PC-3 (cell line): Measurements from ENCODE around the gene RRM1. TPM values are rescaled to one million over a fixed set of nuclear protein-coding genes. Genes with fewer than 3 reads are reported as not detected.
"Not testable (repeated sequence)": the region's sequence is repeated elsewhere in the genome, so short reads cannot be mapped to it uniquely, and the experiment has no call there.

Experiments
- ATAC-seq: fragments of 200-7000 bp; cut with Tn5 transposase; 2 replicates; pipeline ENCODE4 v1.9.1; 2020; ENCODE audit warnings: mild to moderate bottlenecking, moderate library complexity
- BruUV-seq: library from RNA; stranded (reverse); fragments of 400-500 nt; replicated peaks from 2 replicates; lab custom pipeline; 2021; lab: Mats Ljungman, UMichigan
- CTCF ChIA-PET: fragments of 300-600 bp; sonication (Branson Sonifier 250); formaldehyde crosslinking; loops from one replicate; lab custom pipeline; 2022; ENCODE audit warnings: antibody characterized with exemption; lab: Charles Lee
- POLR2A ChIA-PET: fragments of 300-600 bp; sonication (Branson Sonifier 250); formaldehyde crosslinking; loops from one replicate; lab custom pipeline; 2022; ENCODE audit warnings: antibody characterized with exemption; ENCODE audit not compliant: unreplicated experiment; lab: Charles Lee
- DNase-seq: peaks from one replicate; pipeline ENCODE4 v3.0.0-alpha.2; 2015
- H2AFZ ChIP-seq: fragments of 300-600 bp; sonication (generic); 2 replicates; pipeline ENCODE4 v1.6.0; 2016; ENCODE audit warnings: antibody characterized with exemption, low read length
- H3F3A ChIP-seq: fragments of 300-600 bp; sonication (generic); one replicate; pipeline ENCODE4 v1.6.0; 2017; ENCODE audit warnings: antibody characterized with exemption, low read length, control low read depth, mild to moderate bottlenecking; ENCODE audit not compliant: unreplicated experiment
- H3K27ac ChIP-seq: fragments of 300-600 bp; sonication (generic); 2 replicates; pipeline ENCODE4 v1.5.1; 2016; ENCODE audit warnings: mild to moderate bottlenecking, low read length
- H3K27me3 ChIP-seq: fragments of 300-600 bp; sonication (generic); 2 replicates; pipeline ENCODE4 v1.6.1; 2016; ENCODE audit warnings: low read length, mixed read lengths
- H3K36me3 ChIP-seq: fragments of 300-600 bp; sonication (generic); 2 replicates; pipeline ENCODE4 v1.6.1; 2016; ENCODE audit warnings: low read depth, mixed run types, low read length, mixed read lengths
- H3K4me1 ChIP-seq: fragments of 300-600 bp; sonication (generic); 2 replicates; pipeline ENCODE4 v1.5.1; 2016; ENCODE audit warnings: low read length; ENCODE audit not compliant: insufficient read depth
- H3K4me2 ChIP-seq: fragments of 300-600 bp; sonication (generic); 2 replicates; pipeline ENCODE4 v1.6.0; 2016; ENCODE audit warnings: low read length
- H3K4me3 ChIP-seq: fragments of 300-600 bp; sonication (generic); 2 replicates; pipeline ENCODE4 v1.5.1; 2016; ENCODE audit warnings: mild to moderate bottlenecking, low read length, mixed read lengths
- H3K79me2 ChIP-seq: fragments of 300-600 bp; sonication (generic); 2 replicates; pipeline ENCODE4 v1.6.1; 2017; ENCODE audit warnings: low read length, mixed read lengths
- H3K9ac ChIP-seq: fragments of 300-600 bp; sonication (generic); 2 replicates; pipeline ENCODE4 v1.6.0; 2016; ENCODE audit warnings: mild to moderate bottlenecking, low read length
- H3K9me2 ChIP-seq: fragments of 300-600 bp; sonication (generic); replicated peaks from 2 replicates; pipeline ENCODE4 v1.6.1; 2016; ENCODE audit warnings: mixed run types, low read length, mixed read lengths
- H3K9me3 ChIP-seq: fragments of 300-600 bp; sonication (generic); 2 replicates; pipeline ENCODE4 v1.6.1; 2016; ENCODE audit warnings: low read length, mixed read lengths
- H4K20me1 ChIP-seq: fragments of 300-600 bp; sonication (generic); 2 replicates; pipeline ENCODE4 v1.6.1; 2016; ENCODE audit warnings: low read length, mixed read lengths
- EZH2 ChIP-seq: fragments of 300-600 bp; sonication (generic); IDR thresholded peaks from one replicate; pipeline ENCODE4 v1.6.1; 2017; ENCODE audit warnings: antibody characterized with exemption, mild to moderate bottlenecking, low read length; ENCODE audit not compliant: unreplicated experiment
- EZH2phosphoT487 ChIP-seq: fragments of 300-600 bp; sonication (generic); IDR thresholded peaks from 2 replicates; pipeline ENCODE4 v1.6.1; 2018; ENCODE audit warnings: mild to moderate bottlenecking, antibody characterized with exemption, low read length, borderline replicate concordance
- intact Hi-C: fragments of 100-400 bp; cut with micrococcal nuclease; formaldehyde crosslinking; loops from 2 replicates; pipeline ENCODE4 v1.9.0; 2023
- total RNA-seq: library from RNA; depleted of rRNA; stranded (reverse); fragments of >200 nt; gene quantifications from 2 replicates; pipeline ENCODE4 v1.2.3, GENCODE V29; 2014
- TF ChIP-seq, protein P1 (sequence below): fragments of 300-600 bp; sonication (generic); conservative IDR thresholded peaks from 2 replicates; pipeline ENCODE4 v1.5.1; 2017; ENCODE audit warnings: antibody characterized with exemption, low read depth, mild to moderate bottlenecking, low read length

RRM1 gene
- total RNA-seq, 1 experiment from 2014 or later, result 106 TPM

DNA sequence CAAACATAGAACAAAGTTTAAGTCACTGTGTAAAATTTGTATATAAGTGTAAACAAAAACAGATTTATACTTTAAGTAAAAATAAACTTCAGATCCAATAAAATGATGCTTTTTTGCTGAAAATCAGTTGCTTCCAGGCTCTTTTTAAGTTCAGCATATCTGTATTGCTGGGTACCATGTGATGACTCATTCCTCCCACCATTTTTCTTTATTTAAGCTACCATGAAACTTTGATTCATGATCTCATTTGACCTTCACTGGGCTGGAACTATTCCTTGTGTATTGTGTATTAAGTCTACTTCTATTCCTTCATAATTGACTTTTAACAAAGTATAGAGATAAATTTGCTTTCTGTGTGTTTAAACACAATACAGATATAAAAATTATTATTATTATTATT, 46.3 kb upstream of the RRM1 start:
- ChIA-PET CTCF (no interaction called here), POLR2A (no interaction called here)
- H2AFZ ChIP-seq, result no peak overlapping the region
- no peak overlapping the region for H3K4me2 ChIP-seq
- no peak overlapping the region for H3K9ac ChIP-seq
- H3K79me2 ChIP-seq, result no peaks in the 10 kb centered on the region
- H3K27me3 ChIP-seq, result no peaks in the 10 kb centered on the region
- H3K36me3 ChIP-seq, result no peaks in the 10 kb centered on the region
- no peak for TF ChIP-seq EZH2
- BruUV-seq, result no TSS peak
- DNase-seq (no peak), ATAC-seq (no peak)
- no peaks in the 10 kb centered on the region for H3F3A ChIP-seq
- H3K27ac ChIP-seq, result no peak overlapping the region
- H3K9me3 ChIP-seq, result no peaks in the 10 kb centered on the region
- H3K4me1 ChIP-seq, result no peaks in the 10 kb centered on the region
- H3K4me3 ChIP-seq, result no peak overlapping the region
- H4K20me1 ChIP-seq, result no peaks in the 10 kb centered on the region
- intact Hi-C loops, result no loop called here
- no peaks in the 10 kb centered on the region for H3K9me2 ChIP-seq

DNA sequence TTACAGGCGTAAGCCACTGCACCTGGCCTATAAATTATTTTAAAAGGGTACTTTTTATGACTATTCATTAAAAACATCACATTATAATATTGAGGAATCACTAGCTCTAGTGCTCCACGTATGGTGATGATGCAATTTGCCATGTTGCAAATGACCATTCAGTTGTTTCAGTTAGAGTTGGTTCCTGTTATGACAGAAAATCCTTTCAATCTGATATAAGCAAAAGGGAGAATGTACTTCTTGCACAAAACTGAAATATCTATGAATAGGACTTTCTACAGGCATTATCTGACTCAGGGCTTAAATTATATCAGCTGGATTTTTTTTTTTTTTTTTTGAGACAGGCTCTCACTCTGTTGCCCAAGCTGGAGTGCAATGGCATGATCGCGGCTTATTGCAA, 45.6 kb upstream of the RRM1 start:
- POLR2A ChIA-PET, result no interaction called here
- intact Hi-C loops, result no loop called here
- DNase-seq, result no peak

DNA sequence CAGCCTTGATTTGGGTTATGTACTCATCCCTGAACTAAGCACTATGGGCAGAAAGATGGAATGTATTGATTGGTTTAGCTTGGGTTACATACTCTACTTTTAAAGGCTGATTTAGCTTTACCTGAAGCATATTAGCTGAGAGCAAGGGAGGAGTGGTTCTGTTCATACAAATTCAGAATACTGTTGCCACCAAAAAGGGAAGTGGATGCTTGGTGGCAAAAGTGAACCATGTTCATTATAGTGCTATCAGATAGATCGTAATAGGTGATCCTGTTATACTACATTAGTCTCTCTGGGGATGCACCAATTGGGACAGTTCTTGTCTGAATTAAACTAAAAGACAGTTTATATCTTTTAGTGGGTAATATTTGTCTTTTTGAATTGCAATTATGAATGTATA, 44.5 kb upstream of the RRM1 start:
- Histone ChIP-seq H2AFZ (no peak overlapping the region), H3K27ac (no peak overlapping the region), H3K9ac (no peak overlapping the region), H3K9me3 (no peaks in the 10 kb centered on the region), H3K27me3 (no peaks in the 10 kb centered on the region), H3K4me1 (no peaks in the 10 kb centered on the region), H3K4me3 (no peak overlapping the region), H4K20me1 (no peaks in the 10 kb centered on the region), H3F3A (no peaks in the 10 kb centered on the region), H3K36me3 (no peaks in the 10 kb centered on the region), H3K4me2 (no peak overlapping the region), H3K79me2 (no peaks in the 10 kb centered on the region), H3K9me2 (no peaks in the 10 kb centered on the region)
- BruUV-seq, result no TSS peak
- CTCF ChIA-PET, result no interaction called here
- POLR2A ChIA-PET, result no interaction called here
- intact Hi-C loops, result no loop called here
- TF ChIP-seq EZH2, result no peak
- no peak for TF ChIP-seq EZH2phosphoT487
- TF ChIP-seq, protein P1, sequence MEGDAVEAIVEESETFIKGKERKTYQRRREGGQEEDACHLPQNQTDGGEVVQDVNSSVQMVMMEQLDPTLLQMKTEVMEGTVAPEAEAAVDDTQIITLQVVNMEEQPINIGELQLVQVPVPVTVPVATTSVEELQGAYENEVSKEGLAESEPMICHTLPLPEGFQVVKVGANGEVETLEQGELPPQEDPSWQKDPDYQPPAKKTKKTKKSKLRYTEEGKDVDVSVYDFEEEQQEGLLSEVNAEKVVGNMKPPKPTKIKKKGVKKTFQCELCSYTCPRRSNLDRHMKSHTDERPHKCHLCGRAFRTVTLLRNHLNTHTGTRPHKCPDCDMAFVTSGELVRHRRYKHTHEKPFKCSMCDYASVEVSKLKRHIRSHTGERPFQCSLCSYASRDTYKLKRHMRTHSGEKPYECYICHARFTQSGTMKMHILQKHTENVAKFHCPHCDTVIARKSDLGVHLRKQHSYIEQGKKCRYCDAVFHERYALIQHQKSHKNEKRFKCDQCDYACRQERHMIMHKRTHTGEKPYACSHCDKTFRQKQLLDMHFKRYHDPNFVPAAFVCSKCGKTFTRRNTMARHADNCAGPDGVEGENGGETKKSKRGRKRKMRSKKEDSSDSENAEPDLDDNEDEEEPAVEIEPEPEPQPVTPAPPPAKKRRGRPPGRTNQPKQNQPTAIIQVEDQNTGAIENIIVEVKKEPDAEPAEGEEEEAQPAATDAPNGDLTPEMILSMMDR, result no peak
- ATAC-seq (no peak), DNase-seq (no peak)

More for the DNA sequence above, 45.6 kb upstream of the RRM1 start:
- Histone ChIP-seq H3K79me2 (no peaks in the 10 kb centered on the region), H3K9me2 (no peaks in the 10 kb centered on the region), H3K9me3 (no peaks in the 10 kb centered on the region), H4K20me1 (no peaks in the 10 kb centered on the region), H3K4me1 (no peaks in the 10 kb centered on the region), H3K27me3 (no peaks in the 10 kb centered on the region), H3K4me3 (no peak overlapping the region), H3K27ac (no peak overlapping the region), H3F3A (no peaks in the 10 kb centered on the region), H3K9ac (no peak overlapping the region), H2AFZ (no peak overlapping the region), H3K4me2 (no peak overlapping the region), H3K36me3 (no peaks in the 10 kb centered on the region)
- CTCF ChIA-PET, result no interaction called here
- no peak for TF ChIP-seq EZH2
- TF ChIP-seq, protein P1, result no peak
- TF ChIP-seq EZH2phosphoT487, result no peak
- BruUV-seq, result no TSS peak
- ATAC-seq, result no peak

DNA sequence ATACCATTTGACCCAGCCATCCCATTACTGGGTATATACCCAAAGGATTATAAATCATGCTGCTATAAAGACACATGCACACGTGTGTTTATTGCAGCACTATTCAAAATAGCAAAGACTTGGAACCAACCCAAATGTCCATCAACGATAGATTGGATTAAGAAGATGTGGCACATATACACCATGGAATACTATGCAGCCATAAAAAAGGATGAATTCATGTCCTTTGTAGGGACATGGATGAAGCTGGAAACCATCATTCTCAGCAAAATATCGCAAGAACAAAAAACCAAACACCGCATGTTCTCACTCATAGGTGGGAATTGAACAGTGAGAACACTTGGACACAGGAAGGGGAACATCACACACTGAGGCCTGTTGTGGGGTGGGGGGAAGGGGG, 41.4 kb upstream of the RRM1 start:
- POLR2A ChIA-PET, H3K4me2 ChIP-seq, H3K9ac ChIP-seq, H3K4me3 ChIP-seq, CTCF ChIA-PET, H3K9me2 ChIP-seq, intact Hi-C loops, H3K4me1 ChIP-seq, H4K20me1 ChIP-seq, H3K36me3 ChIP-seq, H3K79me2 ChIP-seq, H3F3A ChIP-seq, BruUV-seq, H3K9me3 ChIP-seq, DNase-seq, H3K27ac ChIP-seq, ATAC-seq, H3K27me3 ChIP-seq, H2AFZ ChIP-seq: not testable (repeated sequence)
